Fibroblast of upper back skin (primary cell): ENCODE data around the gene AP1AR.
"Not testable (repeated sequence)": the region's sequence is repeated elsewhere in the genome, so short reads cannot be mapped to it uniquely, and the experiment has no call there.

Experiments used
- DNase-seq: peaks from one replicate; pipeline ENCODE4 v3.0.0-alpha.2; 2013

AP1AR gene

GRCh38 chr4:112231779-112232713 is at the start of gene AP1AR:
AP1AR (plus strand) TSS chr4:112231787; CDS start chr4:112232092, 305 bp downstream.
- peak; percentile 78 for DNase-seq

GRCh38 chr4:112182604-112183003 is 49.0 kb upstream of the AP1AR start:
- no peak for DNase-seq

GRCh38 chr4:112183252-112183651 is 48.3 kb upstream of the AP1AR start:
- peak; percentile 17 for DNase-seq

- no peak for DNase-seq
Observed at GRCh38 chr4:112184438-112184837, 47.1 kb upstream of the AP1AR start.

GRCh38 chr4:112185334-112185733 is 46.3 kb upstream of the AP1AR start:
- no peak for DNase-seq

- no peak for DNase-seq
Observed at GRCh38 chr4:112185740-112186670, 45.6 kb upstream of the AP1AR start.

- DNase-seq = peak; percentile 17
Observed at GRCh38 chr4:112189754-112190153, 41.8 kb upstream of the AP1AR start.

GRCh38 chr4:112190684-112191083 is 40.9 kb upstream of the AP1AR start:
- no peak for DNase-seq

GRCh38 chr4:112196461-112196860 is 35.1 kb upstream of the AP1AR start:
- no peak for DNase-seq

GRCh38 chr4:112199041-112199440 is 32.5 kb upstream of the AP1AR start:
- no peak for DNase-seq

- no peak for DNase-seq
Observed at GRCh38 chr4:112201915-112202505, 29.6 kb upstream of the AP1AR start.

GRCh38 chr4:112203593-112203992 is 28.0 kb upstream of the AP1AR start:
- DNase-seq = no peak

- DNase-seq = no peak
Observed at GRCh38 chr4:112206431-112206830, 25.2 kb upstream of the AP1AR start.

GRCh38 chr4:112208137-112209095 is 23.2 kb upstream of the AP1AR start:
- not testable (repeated sequence) for DNase-seq

- no peak for DNase-seq
Observed at GRCh38 chr4:112210777-112211176, 20.8 kb upstream of the AP1AR start.

GRCh38 chr4:112213091-112213490 is 18.5 kb upstream of the AP1AR start:
- no peak for DNase-seq

- DNase-seq = no peak
Observed at GRCh38 chr4:112213856-112214255, 17.7 kb upstream of the AP1AR start.

- DNase-seq = peak; percentile 38
Observed at GRCh38 chr4:112214390-112215264, 17.0 kb upstream of the AP1AR start.

GRCh38 chr4:112219826-112220366 is 11.7 kb upstream of the AP1AR start:
- no peak for DNase-seq

GRCh38 chr4:112222219-112222955 is 9.2 kb upstream of the AP1AR start:
- no peak for DNase-seq
